Stimulated activated CD8-positive, alpha-beta memory T cell treated with anti-CD3 and anti-CD28 coated beads, Interleukin-7, amount 100 ng/mL, for 4 hours (primary cell): ENCODE results near the gene UGT1A10.
"Not testable (repeated sequence)": the region's sequence is repeated elsewhere in the genome, so short reads cannot be mapped to it uniquely, and the experiment has no call there.

Experiments
- DNase-seq, 2 donors: peaks; one replicate each; pipeline ENCODE4 v3.0.0-alpha.2; 2020; ENCODE audit warnings: low read depth in 2 of 2

The UGT1A10 gene

DNA sequence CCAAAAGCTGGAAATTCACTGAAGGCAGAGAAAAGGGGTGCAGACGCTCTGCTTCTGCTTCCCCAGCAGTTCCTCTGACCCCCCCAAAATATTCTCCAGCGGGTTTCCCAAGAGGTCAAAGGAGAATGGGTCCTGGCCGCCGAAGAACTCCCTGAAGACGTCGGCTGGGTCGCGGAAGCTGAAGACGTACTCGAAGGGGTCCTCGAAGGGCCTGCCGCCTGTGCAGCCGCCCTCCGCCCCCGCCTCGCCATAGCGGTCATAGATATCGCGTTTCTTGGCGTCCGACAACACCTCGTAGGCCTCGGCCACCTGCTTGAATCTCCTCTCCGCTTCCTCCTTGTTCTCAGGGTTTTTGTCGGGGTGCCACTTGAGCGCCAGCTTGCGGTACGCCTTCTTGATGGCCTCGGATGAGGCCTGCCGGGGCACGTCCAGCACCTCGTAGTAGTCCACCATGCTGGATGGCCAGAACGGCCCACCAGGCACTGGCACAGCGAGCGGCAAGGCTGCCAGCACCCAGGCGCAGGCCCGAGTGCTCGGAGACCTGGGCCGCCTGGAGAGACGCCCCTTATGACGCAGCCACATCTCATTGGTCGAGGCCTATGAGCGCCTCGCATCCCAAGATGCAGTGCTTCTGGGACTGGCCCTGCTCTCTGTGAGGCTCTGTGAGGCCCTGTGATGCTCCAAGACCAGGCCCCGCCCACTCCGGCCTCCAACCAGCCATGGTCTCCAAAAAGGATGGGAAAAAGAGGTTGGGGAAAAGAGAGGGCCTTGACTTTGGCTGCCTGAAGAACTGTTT is 107.4 kb downstream of the UGT1A10 start:
- DNase-seq, result no peak

DNA sequence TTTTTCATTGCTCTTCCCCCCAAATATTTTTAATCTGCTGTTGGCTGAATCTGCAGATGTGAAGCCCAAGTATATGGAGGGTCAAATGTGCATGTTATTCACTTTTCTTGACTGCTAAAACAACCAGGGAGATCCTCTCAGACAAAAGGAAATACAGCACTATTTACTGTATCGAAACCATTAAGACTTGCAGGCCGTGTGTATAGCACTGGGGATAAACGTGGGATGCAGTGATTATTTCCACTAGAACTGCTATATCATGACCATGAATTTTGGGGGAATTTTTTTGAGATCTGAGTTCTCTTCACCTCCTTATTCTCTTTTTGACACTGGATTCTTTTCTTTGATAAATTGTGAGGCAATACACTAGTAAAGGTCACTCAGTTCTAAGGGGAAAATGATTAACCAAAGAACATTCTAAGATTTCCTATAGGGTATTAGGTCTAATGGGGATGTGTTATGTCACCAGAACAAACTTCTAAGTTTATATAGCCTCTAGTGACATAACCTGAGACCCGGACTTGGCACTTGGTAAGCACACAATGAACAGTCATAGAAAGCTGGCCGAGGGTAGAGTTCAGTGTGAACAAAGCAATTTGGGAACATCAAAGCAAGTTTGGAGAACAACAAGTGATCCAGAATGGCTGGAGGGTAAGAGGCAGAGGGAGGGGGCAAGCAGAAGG is 109.0 kb downstream of the UGT1A10 start:
- DNase-seq, result no peak

- not testable (repeated sequence) for DNase-seq
Observed at GRCh38 chr2:233745838-233746237, 109.6 kb downstream of the UGT1A10 start.

DNA sequence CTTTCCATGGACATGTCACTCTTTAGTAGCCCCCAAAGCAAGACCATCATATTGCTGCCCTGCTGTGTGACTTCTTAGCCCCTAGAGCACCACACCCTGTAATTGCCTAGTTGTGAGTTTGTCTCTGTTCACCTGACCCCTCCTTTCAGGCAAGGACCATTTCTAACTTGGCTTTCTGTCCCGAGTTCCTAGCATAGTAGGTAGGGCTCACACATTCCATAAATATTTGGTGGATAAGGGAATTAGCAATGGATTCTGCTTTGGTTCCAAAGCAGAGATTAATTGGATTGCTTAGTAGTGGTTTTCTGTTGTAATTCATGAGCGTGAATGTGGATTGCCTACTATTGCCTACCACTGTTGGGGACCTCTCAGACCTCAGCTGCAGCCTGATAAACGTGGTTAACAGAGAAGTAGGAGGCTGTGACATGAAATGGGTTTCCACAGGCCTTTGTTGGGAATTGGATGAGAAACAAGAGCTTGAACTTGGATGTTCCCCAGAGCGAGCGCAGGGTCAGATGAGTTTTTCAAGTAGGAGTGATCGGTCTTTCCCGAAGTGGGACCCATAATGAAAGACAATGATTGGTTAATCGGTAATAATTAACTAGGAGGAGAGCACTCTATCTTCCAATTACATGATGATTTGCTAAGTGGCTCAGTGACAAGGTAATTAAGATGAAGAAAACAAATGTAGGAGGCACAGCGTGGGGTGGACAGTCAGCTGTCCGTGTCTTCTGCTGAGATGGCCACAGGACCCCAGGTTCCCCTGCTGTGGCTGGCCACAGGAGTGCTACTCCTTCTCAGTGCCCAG is 110.4 kb downstream of the UGT1A10 start:
- no peak for DNase-seq

DNA sequence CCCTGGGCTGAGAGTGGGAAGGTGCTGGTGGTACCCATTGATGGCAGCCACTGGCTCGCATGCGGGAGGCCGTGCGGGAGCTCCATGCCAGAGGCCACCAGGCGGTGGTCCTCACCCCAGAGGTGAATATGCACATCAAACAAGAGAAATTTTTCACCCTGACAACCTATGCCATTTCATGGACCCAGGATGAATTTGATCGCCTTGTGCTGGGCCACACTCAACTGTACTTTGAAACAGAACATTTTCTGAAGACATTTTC is 111.0 kb downstream of the UGT1A10 start:
- no peak for DNase-seq

- not testable (repeated sequence) for DNase-seq
Observed at GRCh38 chr2:233750689-233751088, 114.4 kb downstream of the UGT1A10 start.

DNA sequence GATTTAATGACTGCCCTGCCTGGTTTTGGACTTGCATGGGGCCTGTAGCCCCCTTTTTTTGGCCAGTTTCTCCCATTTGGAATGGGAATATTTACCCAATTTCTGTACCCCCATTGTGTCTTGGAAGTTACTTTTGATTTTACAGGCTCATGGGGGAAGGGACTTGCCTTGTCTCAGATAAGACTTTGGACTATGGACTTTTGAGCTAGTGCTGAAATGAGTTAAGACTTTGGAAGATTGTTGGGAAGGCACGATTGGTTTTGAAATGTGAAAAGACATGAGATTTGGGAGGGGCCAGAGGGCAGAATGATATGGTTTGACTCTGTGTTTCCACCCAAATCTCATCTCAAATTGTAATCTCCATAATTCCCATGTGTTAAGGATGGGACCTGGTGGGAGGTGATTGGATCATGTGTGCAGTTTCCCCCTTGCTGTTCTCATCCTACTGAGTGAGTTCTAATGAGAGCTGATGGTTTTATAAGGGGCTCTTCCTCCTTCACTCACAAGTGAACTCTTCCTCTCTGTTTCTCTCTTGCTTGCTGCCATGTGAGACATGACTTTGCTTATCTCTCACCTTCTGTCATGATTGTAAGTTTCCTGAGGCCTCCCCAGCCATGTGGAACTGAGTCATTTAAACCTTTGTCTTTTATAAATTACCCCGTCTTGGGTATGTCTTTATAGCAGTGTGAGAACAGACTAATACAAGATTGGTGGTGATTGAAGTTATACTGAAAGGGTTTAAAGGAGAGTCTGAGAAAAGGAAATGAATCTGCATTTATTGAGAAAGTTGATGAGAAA is 115.2 kb downstream of the UGT1A10 start:
- DNase-seq, result not testable (repeated sequence)

DNA sequence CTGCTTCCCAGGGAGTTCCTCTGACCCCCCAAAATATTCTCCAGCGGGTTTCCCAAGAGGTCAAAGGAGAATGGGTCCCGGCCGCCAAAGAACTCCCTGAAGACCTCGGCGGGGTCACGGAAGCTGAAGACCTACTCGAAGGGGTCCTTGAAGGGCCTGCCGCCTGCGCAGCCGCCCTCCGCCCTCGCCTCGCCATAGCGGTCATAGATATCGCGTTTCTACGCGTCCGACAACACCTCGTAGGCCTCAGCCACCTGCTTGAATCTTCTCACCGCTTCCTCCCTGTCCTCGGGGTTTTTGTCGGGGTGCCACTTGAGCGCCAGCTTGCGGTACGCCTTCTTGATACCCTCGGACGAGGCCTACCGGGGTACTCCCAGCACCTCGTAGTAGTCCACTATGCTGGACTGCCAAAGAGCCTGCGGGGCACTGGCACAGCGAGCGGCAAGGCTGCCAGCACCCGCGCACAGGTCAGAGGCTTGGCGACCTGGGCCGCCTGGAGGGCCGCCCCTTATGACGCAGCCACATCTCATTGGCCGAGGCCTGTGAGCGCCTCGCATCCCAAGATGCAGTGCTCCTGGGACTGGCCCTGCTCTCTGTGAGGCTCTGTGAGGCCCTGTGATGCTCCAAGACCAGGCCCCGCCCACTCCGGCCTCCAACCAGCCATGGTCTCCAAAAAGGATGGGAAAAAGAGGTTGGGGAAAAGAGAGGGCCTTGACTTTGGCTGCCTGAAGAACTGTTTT is 118.8 kb downstream of the UGT1A10 start:
- no peak for DNase-seq

DNA sequence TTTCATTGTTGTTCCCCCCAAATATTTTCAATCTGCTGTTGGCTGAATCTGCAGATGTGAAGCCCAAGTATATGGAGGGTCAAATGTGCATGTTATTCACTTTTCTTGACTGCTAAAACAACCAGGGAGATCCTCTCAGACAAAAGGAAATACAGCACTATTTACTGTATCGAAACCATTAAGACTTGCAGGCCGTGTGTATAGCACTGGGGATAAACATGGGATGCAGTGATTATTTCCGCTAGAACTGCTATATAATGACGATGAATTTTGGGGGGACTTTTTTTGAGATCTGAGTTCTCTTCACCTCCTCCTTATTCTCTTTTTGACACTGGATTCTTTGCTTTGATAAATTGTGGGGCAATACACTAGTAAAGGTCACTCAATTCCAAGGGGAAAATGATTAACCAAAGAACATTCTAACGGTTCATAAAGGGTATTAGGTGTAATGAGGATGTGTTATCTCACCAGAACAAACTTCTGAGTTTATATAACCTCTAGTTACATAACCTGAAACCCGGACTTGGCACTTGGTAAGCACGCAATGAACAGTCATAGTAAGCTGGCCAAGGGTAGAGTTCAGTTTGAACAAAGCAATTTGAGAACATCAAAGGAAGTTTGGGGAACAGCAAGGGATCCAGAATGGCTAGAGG is 120.3 kb downstream of the UGT1A10 start:
- no peak for DNase-seq

DNA sequence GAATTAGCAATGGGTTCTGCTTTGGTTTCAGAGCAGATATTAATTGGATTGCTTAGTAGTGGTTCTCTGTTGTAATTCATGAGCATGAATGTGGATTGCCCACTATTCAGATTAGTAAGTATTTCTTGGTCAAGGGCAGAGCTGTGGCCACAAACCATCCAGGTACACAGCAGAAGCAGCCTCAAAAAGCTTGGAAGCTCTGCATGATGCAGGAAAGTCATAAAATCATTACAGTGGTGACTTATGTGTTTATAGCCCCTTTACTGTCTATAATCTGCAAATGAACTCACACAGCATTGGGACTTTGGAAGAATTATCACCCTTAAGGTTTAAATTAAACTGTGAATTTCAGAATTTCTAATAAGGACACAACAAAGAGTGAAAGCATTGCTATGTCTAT is 121.9 kb downstream of the UGT1A10 start:
- DNase-seq, result no peak

- DNase-seq, result no peak
Observed at GRCh38 chr2:233758849-233759248, 122.6 kb downstream of the UGT1A10 start.

GRCh38 chr2:233760043-233760442 is 123.8 kb downstream of the UGT1A10 start, which contains the start of gene UGT1A1:
Gene UGT1A1, plus strand, starts transcription at chr2:233760270. Its CDS starts 18 bp downstream, at chr2:233760288.
- no peak for DNase-seq

DNA sequence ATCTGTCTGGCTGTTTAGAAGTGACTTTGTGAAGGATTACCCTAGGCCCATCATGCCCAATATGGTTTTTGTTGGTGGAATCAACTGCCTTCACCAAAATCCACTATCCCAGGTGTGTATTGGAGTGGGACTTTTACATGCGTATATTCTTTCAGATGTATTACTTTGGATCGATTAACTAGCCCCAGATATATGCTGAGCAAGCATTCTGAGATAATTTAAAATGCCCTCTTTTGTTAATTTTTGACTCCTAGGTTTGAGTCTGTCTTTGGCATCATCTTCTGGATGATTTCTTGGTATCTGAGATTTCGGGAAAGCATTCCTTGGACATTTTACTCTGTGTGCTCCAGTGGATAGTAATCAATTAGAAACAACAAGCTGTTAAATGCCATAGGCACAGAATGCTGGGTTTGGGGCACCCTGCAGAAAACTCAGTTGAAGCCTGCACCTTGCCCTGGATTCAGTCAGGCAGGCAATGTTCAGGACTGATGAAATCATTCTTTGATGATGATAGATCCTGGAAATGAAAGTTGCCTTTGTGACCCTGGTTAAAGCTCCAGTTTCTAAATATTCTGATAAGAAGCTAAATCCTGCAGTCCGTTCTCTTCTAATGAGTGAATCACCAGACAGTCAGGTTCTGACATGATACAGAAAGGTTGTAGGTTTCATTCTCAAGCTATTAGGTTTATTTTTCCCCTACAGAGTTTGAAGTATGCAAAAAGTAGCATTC is 125.0 kb downstream of the UGT1A10 start:
- DNase-seq, result no peak

- no peak for DNase-seq
Observed at GRCh38 chr2:233764264-233764663, 128.0 kb downstream of the UGT1A10 start.

GRCh38 chr2:233764761-233765160 is 128.5 kb downstream of the UGT1A10 start:
- DNase-seq, result no peak

GRCh38 chr2:233766416-233766815 is 130.2 kb downstream of the UGT1A10 start:
- DNase-seq, result no peak

GRCh38 chr2:233768076-233768475 is 131.8 kb downstream of the UGT1A10 start:
- no peak for DNase-seq

DNA sequence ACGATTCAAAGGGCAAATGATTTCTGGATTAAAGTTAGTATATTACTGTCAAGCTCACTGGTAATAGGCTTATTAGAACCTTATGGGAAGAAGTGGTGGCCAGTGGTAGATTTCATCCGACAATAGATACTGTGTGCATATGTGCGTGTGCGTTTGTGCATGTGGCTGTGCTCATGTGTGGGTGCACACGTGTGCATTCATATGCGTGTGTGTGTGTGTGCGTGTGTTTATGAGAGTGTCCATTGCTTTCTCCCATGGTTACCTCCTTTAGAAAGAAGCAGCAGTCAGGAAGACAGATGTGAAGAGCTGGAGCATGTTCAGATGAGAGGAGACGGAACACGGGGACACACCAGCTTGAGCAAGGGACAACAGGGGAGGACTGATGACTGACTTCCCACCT is 133.0 kb downstream of the UGT1A10 start:
- no peak for DNase-seq

- no peak for DNase-seq
Observed at GRCh38 chr2:233772153-233772552, 135.9 kb downstream of the UGT1A10 start.

DNA sequence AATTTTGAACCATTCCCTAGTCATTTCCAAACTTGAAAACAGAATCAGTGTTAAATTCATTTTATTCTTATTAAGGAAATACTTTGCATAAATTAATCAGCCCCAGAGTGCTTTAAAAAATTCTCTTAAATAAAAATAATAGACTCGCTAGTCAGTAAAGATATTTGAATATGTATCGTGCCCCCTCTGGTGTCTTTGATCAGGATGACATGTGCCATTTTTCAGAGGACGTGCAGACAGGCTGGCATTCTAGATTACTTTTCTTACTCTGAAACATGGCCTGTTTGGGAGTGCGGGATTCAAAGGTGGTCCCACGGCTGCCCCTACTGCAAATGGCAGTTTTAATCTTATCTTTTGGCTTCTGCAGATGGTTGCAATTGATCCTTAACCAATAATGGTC is 136.3 kb downstream of the UGT1A10 start:
- no peak for DNase-seq
